H1 (cell line): Measurements from ENCODE around the gene MCC. TPM values are rescaled to one million over a fixed set of nuclear protein-coding genes. Genes with fewer than 3 reads are reported as not detected.
A peak's percentile ranks its signal among the peaks of the same experiment; 100 is the strongest.

Experiments used
- CTCF ChIA-PET: fragments of 300-600 bp; sonication (Branson Sonifier 250); formaldehyde crosslinking; loops from one replicate; lab custom pipeline; 2021; ENCODE audit not compliant: partially characterized antibody; lab: Charles Lee
- POLR2A ChIA-PET: fragments of 300-600 bp; sonication (Branson Sonifier 250); formaldehyde crosslinking; loops from one replicate; lab custom pipeline; 2021; ENCODE audit warnings: inconsistent platforms; ENCODE audit not compliant: partially characterized antibody; lab: Charles Lee
- DNase-seq, 2 experiments: peaks; one replicate each; pipeline versions ENCODE4 v3.0.0 to v3.0.0-alpha.2; 2010 to 2022; ENCODE audit warnings: low spot score in 2 of 2, low read depth in 1 of 2, mixed read lengths in 1 of 2
- FAIRE-seq: peaks from 2 replicates; lab custom pipeline; 2011; peaks lifted over from hg19 to GRCh38; lab: Jason Lieb, UNC
- H2AFZ ChIP-seq: 2 replicates; pipeline ENCODE4 v1.8.1; 2012; ENCODE audit warnings: low read length, inconsistent platforms
- H2AK5ac ChIP-seq: 2 replicates; pipeline ENCODE4 v1.6.1; 2013; ENCODE audit warnings: low read depth, low read length
- H2BK120ac ChIP-seq: replicated peaks from 2 replicates; pipeline ENCODE3; 2013; ENCODE audit warnings: low read depth, low read length, inconsistent platforms
- H2BK12ac ChIP-seq: 2 replicates; pipeline ENCODE4 v1.6.1; 2013; ENCODE audit warnings: low read depth, low read length
- H2BK15ac ChIP-seq: 2 replicates; pipeline ENCODE4 v1.6.1; 2013; ENCODE audit warnings: low read length
- H2BK20ac ChIP-seq: 2 replicates; pipeline ENCODE4 v1.6.1; 2013; ENCODE audit warnings: low read length
- H2BK5ac ChIP-seq: 2 replicates; pipeline ENCODE4 v1.6.1; 2013; ENCODE audit warnings: low read depth, low read length
- H3K14ac ChIP-seq: 2 replicates; pipeline ENCODE4 v1.6.1; 2013; ENCODE audit warnings: inconsistent platforms; ENCODE audit not compliant: insufficient read length
- H3K18ac ChIP-seq: 2 replicates; pipeline ENCODE4 v1.6.1; 2013; ENCODE audit warnings: low read length; ENCODE audit errors: extremely low read depth
- H3K23ac ChIP-seq: 2 replicates; pipeline ENCODE4 v1.6.1; 2013; ENCODE audit warnings: inconsistent platforms; ENCODE audit not compliant: insufficient read length
- H3K23me2 ChIP-seq: 2 replicates; pipeline ENCODE4 v1.6.1; 2013; ENCODE audit warnings: low read depth, low read length
- H3K27ac ChIP-seq: 2 replicates; pipeline ENCODE4 v1.6.1; 2011; ENCODE audit warnings: low read depth, low read length, inconsistent platforms
- H3K27me3 ChIP-seq, 4 experiments: replicated peaks in 1 of 4; 1 replicate in 1 of 4; 2 replicates in 3 of 4; pipeline versions ENCODE4 v1.6.1 to v1.8.1; 2011 to 2013; ENCODE audit warnings: low read length in 3 of 4, mild to moderate bottlenecking in 3 of 4, inconsistent platforms in 2 of 4, mixed read lengths in 2 of 4, moderate library complexity in 1 of 4; ENCODE audit not compliant: control insufficient read depth in 3 of 4, insufficient read depth in 3 of 4; ENCODE audit errors: extremely low read depth in 1 of 4
- H3K36me3 ChIP-seq, 4 experiments: 2 replicates each; pipeline versions ENCODE4 v1.6.1 to v1.8.1; 2011 to 2013; ENCODE audit warnings: mild to moderate bottlenecking in 4 of 4, low read length in 3 of 4, moderate library complexity in 2 of 4, control low read depth in 1 of 4, inconsistent platforms in 1 of 4; ENCODE audit not compliant: insufficient read depth in 4 of 4, control insufficient read depth in 2 of 4
- H3K4ac ChIP-seq: replicated peaks from 2 replicates; pipeline ENCODE3; 2013; ENCODE audit warnings: low read length, low read depth, mixed read lengths, inconsistent platforms; ENCODE audit not compliant: insufficient read length
- H3K4me1 ChIP-seq, 4 experiments: replicated peaks in 1 of 4; 1 replicate in 1 of 4; 2 replicates in 3 of 4; pipeline versions ENCODE4 v1.6.1 to v1.8.1; 2011 to 2013; ENCODE audit warnings: low read length in 3 of 4, inconsistent platforms in 2 of 4, mixed read lengths in 1 of 4; ENCODE audit not compliant: insufficient read depth in 4 of 4, control insufficient read depth in 3 of 4
- H3K4me2 ChIP-seq, 2 experiments: 2 replicates each; pipeline versions ENCODE4 v1.6.1 to v1.8.1; 2011 to 2013; ENCODE audit warnings: low read depth in 2 of 2, low read length in 2 of 2, control low read depth in 1 of 2, inconsistent platforms in 1 of 2, mild to moderate bottlenecking in 1 of 2; ENCODE audit not compliant: insufficient read depth in 1 of 2
- H3K4me3 ChIP-seq, 4 experiments: fragments of 200-600, 300-600 bp in 1 of 4; sonication (generic), shearing (Covaris generic), sonication (Bioruptor Twin) in 1 of 4; 2 replicates each; pipeline versions ENCODE4 v1.5.1 to v1.8.1; 2011 to 2016; ENCODE audit warnings: low read length in 4 of 4, low read depth in 3 of 4, control low read depth in 2 of 4, inconsistent platforms in 2 of 4, mild to moderate bottlenecking in 2 of 4, mixed read lengths in 1 of 4, moderate library complexity in 1 of 4; ENCODE audit not compliant: insufficient read depth in 2 of 4; ENCODE audit errors: extremely low read depth in 1 of 4
- H3K56ac ChIP-seq: replicated peaks from 2 replicates; pipeline ENCODE3; 2013; ENCODE audit warnings: low read depth, mild to moderate bottlenecking, mixed read lengths, low read length, inconsistent platforms; ENCODE audit not compliant: insufficient read length
- H3K79me1 ChIP-seq: 2 replicates; pipeline ENCODE4 v1.6.1; 2013; ENCODE audit warnings: low read depth, low read length, control low read depth
- H3K79me2 ChIP-seq, 2 experiments: 2 replicates each; pipeline versions ENCODE4 v1.6.1 to v1.8.1; 2012 to 2013; ENCODE audit warnings: low read length in 2 of 2, mild to moderate bottlenecking in 2 of 2, inconsistent platforms in 1 of 2; ENCODE audit not compliant: insufficient read depth in 2 of 2, control insufficient read depth in 1 of 2
- H3K9ac ChIP-seq, 4 experiments: replicated peaks in 1 of 4; 1 replicate in 1 of 4; 2 replicates in 3 of 4; pipeline versions ENCODE4 v1.6.1 to v1.8.1; 2011 to 2013; ENCODE audit warnings: low read depth in 3 of 4, low read length in 3 of 4, control low read depth in 2 of 4, mild to moderate bottlenecking in 2 of 4, moderate library complexity in 2 of 4, inconsistent platforms in 1 of 4; ENCODE audit errors: extremely low read depth in 1 of 4
- H3K9me3 ChIP-seq, 2 experiments: 2 replicates each; pipeline versions ENCODE4 v1.6.1 to v1.8.1; 2012 to 2013; ENCODE audit warnings: mild to moderate bottlenecking in 2 of 2, moderate library complexity in 2 of 2, control low read depth in 1 of 2, inconsistent platforms in 1 of 2, low read depth in 1 of 2, low read length in 1 of 2, mixed read lengths in 1 of 2; ENCODE audit not compliant: insufficient read depth in 2 of 2
- H4K20me1 ChIP-seq, 2 experiments: replicated peaks in 1 of 2; 2 replicates each; pipeline versions ENCODE3 to v1.8.1; 2011 to 2013; ENCODE audit warnings: inconsistent platforms in 2 of 2, low read length in 2 of 2, mild to moderate bottlenecking in 1 of 2; ENCODE audit not compliant: insufficient read depth in 2 of 2, control insufficient read depth in 1 of 2
- H4K5ac ChIP-seq: 2 replicates; pipeline ENCODE4 v1.6.1; 2013; ENCODE audit warnings: low read length, low read depth, mixed read lengths, inconsistent platforms; ENCODE audit not compliant: insufficient read length
- H4K8ac ChIP-seq: 2 replicates; pipeline ENCODE4 v1.8.0; 2013; ENCODE audit warnings: mild to moderate bottlenecking, moderate library complexity, low read length, inconsistent platforms; ENCODE audit not compliant: insufficient read depth; ENCODE audit errors: extremely low read depth
- H4K91ac ChIP-seq: replicated peaks from 2 replicates; pipeline ENCODE3; 2013; ENCODE audit warnings: low read length, mixed read lengths, inconsistent platforms; ENCODE audit not compliant: insufficient read length
- BCL11A ChIP-seq, 2 experiments: IDR thresholded peaks; one replicate each; pipeline ENCODE4 v1.6.1; 2011; ENCODE audit warnings: low read depth in 2 of 2, low read length in 2 of 2, mild to moderate bottlenecking in 2 of 2
- GTF2F1 ChIP-seq: IDR thresholded peaks from 2 replicates; pipeline ENCODE4 v1.6.1; 2012; ENCODE audit warnings: low read depth, low read length, improper control_type of control experiment, borderline replicate concordance
- HDAC2 ChIP-seq, 2 experiments: fragments of 300-600 bp in 1 of 2; sonication (generic) in 1 of 2; IDR thresholded peaks; 2 replicates each; pipeline ENCODE4 v1.6.1; 2011 to 2012; ENCODE audit warnings: low read depth in 2 of 2, low read length in 2 of 2, mild to moderate bottlenecking in 2 of 2, moderate library complexity in 2 of 2, borderline replicate concordance in 1 of 2, inconsistent platforms in 1 of 2
- PHF8 ChIP-seq: fragments of 200-600 bp; sonication (generic); conservative IDR thresholded peaks from 2 replicates; pipeline ENCODE4 v1.7.1; 2012; ENCODE audit warnings: low read depth, mild to moderate bottlenecking, inconsistent platforms, low read length, moderate library complexity
- POLR2A ChIP-seq, 2 experiments: IDR thresholded peaks; 1 replicate in 1 of 2; 2 replicates in 1 of 2; pipeline ENCODE4 v1.6.1; 2011; ENCODE audit warnings: low read depth in 2 of 2, low read length in 2 of 2, mild to moderate bottlenecking in 2 of 2; ENCODE audit errors: control extremely low read depth in 1 of 2
- TCF12 ChIP-seq: IDR thresholded peaks from 2 replicates; pipeline ENCODE4 v1.6.1; 2011; ENCODE audit warnings: low read depth, mild to moderate bottlenecking, low read length
- YY1 ChIP-seq: IDR thresholded peaks from 2 replicates; pipeline ENCODE4 v1.6.1; 2011; ENCODE audit warnings: low read depth, mild to moderate bottlenecking, low read length
- WGBS, 2 experiments: shearing (Covaris generic) in 1 of 2; methylation state at CpG; one replicate each; pipeline versions ENCODE4 v1.1.6 to v1.1.7; 2013 to 2015; ENCODE audit warnings: low lambda C conversion rate in 2 of 2, mixed read lengths in 2 of 2, inconsistent platforms in 1 of 2, low coverage in 1 of 2, missing lambda C conversion rate in 1 of 2; ENCODE audit not compliant: insufficient replicate concordance in 2 of 2, insufficient coverage in 1 of 2, insufficient read length in 1 of 2; ENCODE audit errors: extremely low coverage in 1 of 2, missing lambda C conversion rate in 1 of 2; 5-methylcytosine and 5-hydroxymethylcytosine counted together
- polyA plus RNA-seq, 7 experiments: library from polyadenylated mRNA; depleted of rRNA in 3 of 7; stranded (reverse) in 5 of 7; unstranded in 2 of 7; fragments of >200 nt in 5 of 7; fragments of 200-250 nt in 2 of 7; gene quantifications; 1 replicate in 5 of 7; 2 replicates in 1 of 7; 4 replicates in 1 of 7; pipeline versions ENCODE4 v1.2.1 to v1.2.3, GENCODE V29; 2011 to 2013; ENCODE audit warnings: missing spikeins in 2 of 7, mixed read lengths in 2 of 7
- total RNA-seq: library from RNA; stranded (reverse); fragmentation: NEBNext Ultra II Directional; extraction: Animal tissue kit (Norgen Biotek cat#: 25700); gene quantifications from 2 replicates; pipeline ENCODE4 v1.2.1, GENCODE V29; 2021
- TF ChIP-seq, protein P1 (sequence below): IDR thresholded peaks from 2 replicates; pipeline ENCODE4 v1.6.1; 2011; ENCODE audit warnings: low read depth, mild to moderate bottlenecking, low read length; ENCODE audit not compliant: insufficient read depth

MCC gene
- total and polyA plus RNA-seq, 2 of the 8 experiments (the other 6 are each of a cell fraction or from before 2014, with no cell fraction given), result 2.6 to 18.3 TPM

DNA sequence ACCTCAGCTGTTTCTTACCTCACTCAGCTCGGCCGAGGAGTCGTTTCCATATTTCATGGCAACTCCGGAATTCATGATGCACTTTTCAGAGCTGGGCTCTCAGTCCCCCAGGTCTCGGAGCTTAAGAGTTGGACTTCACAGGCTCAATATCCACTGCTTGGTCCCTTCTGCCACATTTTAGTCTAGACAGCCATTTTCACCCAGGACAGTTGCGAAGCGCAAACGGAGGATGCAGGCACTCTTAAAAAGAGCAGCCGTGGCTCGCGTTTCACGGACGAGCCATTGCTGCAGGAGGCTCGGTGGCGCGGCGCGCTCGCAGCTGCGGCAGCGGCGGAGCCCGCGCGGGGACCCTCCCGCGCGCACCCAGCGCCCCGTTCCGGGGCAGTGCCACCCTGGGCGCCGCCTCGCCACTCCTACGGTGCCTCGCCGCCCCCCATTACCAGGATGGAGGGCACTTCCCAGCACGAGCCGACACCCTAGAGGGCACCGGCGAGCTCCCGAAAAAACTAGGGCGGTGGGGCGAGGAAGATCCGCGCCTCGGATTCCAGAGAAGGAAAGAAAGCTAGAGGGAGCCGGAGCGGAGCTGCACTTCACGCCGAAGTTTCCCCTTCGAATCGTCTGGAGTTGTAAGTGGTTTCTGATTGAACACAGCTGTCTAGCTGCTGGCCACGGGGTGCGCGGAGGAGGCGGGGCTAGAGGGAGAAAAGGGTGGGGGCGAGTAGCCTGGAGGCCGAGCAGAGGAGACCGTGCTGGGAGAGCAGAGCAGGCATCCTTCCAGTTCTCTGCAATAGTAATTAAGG, 193.7 kb downstream of the MCC start:
- no peak overlapping the region for H4K91ac ChIP-seq
- H3K4me3 ChIP-seq, result peak overlapping the region; percentile 70 to 80 (median 74)
- peak overlapping the region; percentile 86 to 94 for H3K4me2 ChIP-seq
- H3K23ac ChIP-seq, result no peak overlapping the region
- H3K4me1 ChIP-seq, result peaks cover 4 to 22% (median 19%) of the 10 kb centered on the region in 4 experiments; a peak in 6 of 7 replicates
- peak overlapping the region; percentile 62; the same call in 1 of the 2 replicates for H2BK12ac ChIP-seq
- no peak overlapping the region for H2BK15ac ChIP-seq
- WGBS, 2 experiments, result 1% methylated on average over 55 of the region's 60 CpGs; no CpG with 5 or more reads in 1 of the 2 experiments
- no peaks in the 10 kb centered on the region for H3K9me3 ChIP-seq
- no peaks in the 10 kb centered on the region for H4K20me1 ChIP-seq
- no peak overlapping the region for H4K8ac ChIP-seq
- FAIRE-seq (no peak), DNase-seq (peak; percentile 50 to 86)
- no peaks in the 10 kb centered on the region for H3K36me3 ChIP-seq
- H3K56ac ChIP-seq, result peak overlapping the region; percentile 7
- H2BK5ac ChIP-seq, result peak overlapping the region; percentile 4; the same call in 1 of the 2 replicates
- ChIA-PET POLR2A (interaction anchor here (0.8 to 1.2 kb wide), 5 partner anchors 11 to 113 kb away, joined by 3 to 4 read pairs (median 3); no protein-coding TSS in a partner anchor), CTCF (interaction anchor here (0.7 to 1.5 kb wide), 13 partner anchors 14 to 276 kb away, joined by 3 to 7 read pairs (median 3); no protein-coding TSS in a partner anchor)
- H2AK5ac ChIP-seq, result no peak overlapping the region
- H4K5ac ChIP-seq, result no peak overlapping the region
- H3K14ac ChIP-seq, result no peak overlapping the region
- H3K23me2 ChIP-seq, result peaks cover 14% of the 10 kb centered on the region
- H3K27ac ChIP-seq, result no peak overlapping the region
- no peaks in the 10 kb centered on the region for H3K79me1 ChIP-seq
- peaks cover 0 to 3% (median 0%) of the 10 kb centered on the region in 4 experiments; a peak in 6 of 7 replicates for H3K27me3 ChIP-seq
- peak overlapping the region; percentile 71; the same call in 1 of the 2 replicates for H2AFZ ChIP-seq
- H2BK20ac ChIP-seq, result no peak overlapping the region
- H3K79me2 ChIP-seq, result peaks cover 0 to 28% of the 10 kb centered on the region in 2 experiments; a peak in 3 of 4 replicates
- H3K18ac ChIP-seq, result peak overlapping the region; percentile 71
- peak overlapping the region; percentile 7 for H2BK120ac ChIP-seq
- H3K4ac ChIP-seq, result no peak overlapping the region
- peak overlapping the region; percentile 25 to 63 (median 49) for H3K9ac ChIP-seq
- TF ChIP-seq GTF2F1, result no peak
- peak in 1 of 2 experiments; percentile 35; a peak in 1 of 3 replicates for TF ChIP-seq POLR2A (IDR thresholded peaks at IDR 0.05; ENCODE audit: control extremely low read depth in 1 of 2, low read depth in 2 of 2, low read length in 2 of 2)
- TF ChIP-seq TCF12, result 0 out of 2 replicates have a peak, but pooled peaks have one; percentile 6
- TF ChIP-seq BCL11A (IDR thresholded peaks at IDR 0.05; ENCODE audit: low read depth in 2 of 2, low read length in 2 of 2), result no peak
- TF ChIP-seq YY1, result 0 out of 2 replicates have a peak, but pooled peaks have one; percentile 33
- TF ChIP-seq HDAC2 (IDR thresholded peaks at IDR 0.05; ENCODE audit: borderline replicate concordance in 1 of 2, low read depth in 2 of 2, low read length in 2 of 2), result peak in 1 of 2 experiments; percentile 84; a peak in 1 of 4 replicates
- TF ChIP-seq, protein P1, sequence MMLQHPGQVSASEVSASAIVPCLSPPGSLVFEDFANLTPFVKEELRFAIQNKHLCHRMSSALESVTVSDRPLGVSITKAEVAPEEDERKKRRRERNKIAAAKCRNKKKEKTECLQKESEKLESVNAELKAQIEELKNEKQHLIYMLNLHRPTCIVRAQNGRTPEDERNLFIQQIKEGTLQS, result no peak
- TF ChIP-seq PHF8, result peak; percentile 48; the same call in 1 of the 2 replicates
